IMR-90 (cell line): ENCODE data around the gene CAMK2G. TPM values are rescaled to one million over a fixed set of nuclear protein-coding genes. Genes with fewer than 3 reads are reported as not detected.

ENCODE experiments used
- ATAC-seq: fragments of 200-7000 bp; cut with Tn5 transposase; 2 replicates; pipeline ENCODE4 v1.9.1; 2020; ENCODE audit warnings: low read depth, mild to moderate bottlenecking, moderate library complexity
- BruUV-seq: library from RNA; stranded (reverse); fragments of 400-500 nt; replicated peaks from 2 replicates; lab custom pipeline; 2021; lab: Mats Ljungman, UMichigan
- CTCF ChIA-PET: fragments of 300-600 bp; formaldehyde crosslinking; extraction: SDS; loops from one replicate; lab custom pipeline; 2021; ENCODE audit warnings: antibody characterized with exemption; lab: Yijun Ruan, JAX
- POLR2A ChIA-PET: fragments of 300-600 bp; sonication (Branson Sonifier 250); formaldehyde crosslinking; loops from one replicate; lab custom pipeline; 2022; ENCODE audit warnings: antibody characterized with exemption; ENCODE audit not compliant: unreplicated experiment; lab: Charles Lee
- DNase-seq: peaks from one replicate; pipeline ENCODE4 v3.0.0; 2013
- H2AFZ ChIP-seq: replicated peaks from 2 replicates; pipeline ENCODE3; 2013; ENCODE audit warnings: low read length, mild to moderate bottlenecking; ENCODE audit not compliant: poor library complexity
- H2AK5ac ChIP-seq: 2 replicates; pipeline ENCODE4 v1.6.1; 2013; ENCODE audit warnings: low read depth, low read length, inconsistent platforms
- H2AK9ac ChIP-seq: replicated peaks from 2 replicates; pipeline ENCODE3; 2013; ENCODE audit warnings: mild to moderate bottlenecking, low read depth, low read length, moderate library complexity; ENCODE audit not compliant: poor library complexity
- H2BK120ac ChIP-seq: 2 replicates; pipeline ENCODE4 v1.6.1; 2013; ENCODE audit warnings: low read depth, low read length, inconsistent platforms
- H2BK15ac ChIP-seq: 3 replicates; pipeline ENCODE4 v1.6.1; 2013; ENCODE audit warnings: low read depth, low read length, inconsistent platforms
- H2BK20ac ChIP-seq: 2 replicates; pipeline ENCODE4 v1.6.1; 2013; ENCODE audit warnings: low read depth, mild to moderate bottlenecking, inconsistent platforms, low read length, moderate library complexity
- H2BK5ac ChIP-seq: 2 replicates; pipeline ENCODE4 v1.6.1; 2013; ENCODE audit warnings: mild to moderate bottlenecking, low read depth, low read length, inconsistent platforms; ENCODE audit not compliant: poor library complexity, severe bottlenecking
- H3K14ac ChIP-seq: replicated peaks from 2 replicates; pipeline ENCODE4 v1.6.1; 2013; ENCODE audit warnings: low read depth, low read length, inconsistent platforms
- H3K18ac ChIP-seq: 2 replicates; pipeline ENCODE4 v1.6.1; 2013; ENCODE audit warnings: low read depth, low read length, control low read depth
- H3K23ac ChIP-seq: 2 replicates; pipeline ENCODE4 v1.6.1; 2013; ENCODE audit warnings: low read depth, low read length, inconsistent platforms
- H3K27ac ChIP-seq: 2 replicates; pipeline ENCODE4 v1.5.1; 2013; ENCODE audit warnings: mild to moderate bottlenecking, control low read depth, low read length; ENCODE audit not compliant: insufficient read depth
- H3K27me3 ChIP-seq: 2 replicates; pipeline ENCODE4 v1.6.1; 2013; ENCODE audit warnings: low read length; ENCODE audit not compliant: control insufficient read depth, insufficient read depth
- H3K36me3 ChIP-seq: 2 replicates; pipeline ENCODE4 v1.6.1; 2013; ENCODE audit warnings: low read length, mixed read lengths; ENCODE audit not compliant: control insufficient read depth, insufficient read depth
- H3K4ac ChIP-seq: 2 replicates; pipeline ENCODE4 v1.6.1; 2013; ENCODE audit warnings: low read depth, low read length, inconsistent platforms
- H3K4me1 ChIP-seq: 2 replicates; pipeline ENCODE4 v1.6.1; 2013; ENCODE audit warnings: low read length, mixed read lengths; ENCODE audit not compliant: control insufficient read depth, insufficient read depth
- H3K4me2 ChIP-seq: 2 replicates; pipeline ENCODE4 v1.6.1; 2013; ENCODE audit warnings: low read depth, mild to moderate bottlenecking, control low read depth, low read length, moderate library complexity
- H3K4me3 ChIP-seq: 2 replicates; pipeline ENCODE4 v1.5.1; 2013; ENCODE audit warnings: low read depth, mild to moderate bottlenecking, control low read depth, low read length, moderate library complexity; ENCODE audit not compliant: insufficient read depth
- H3K56ac ChIP-seq: 2 replicates; pipeline ENCODE4 v1.6.1; 2013; ENCODE audit warnings: low read length, inconsistent platforms; ENCODE audit not compliant: insufficient read depth; ENCODE audit errors: extremely low read depth
- H3K79me1 ChIP-seq, 2 experiments: 2 replicates each; pipeline ENCODE4 v1.6.1; 2013; ENCODE audit warnings: low read length in 2 of 2, inconsistent platforms in 1 of 2, low read depth in 1 of 2
- H3K9ac ChIP-seq: 2 replicates; pipeline ENCODE4 v1.6.1; 2013; ENCODE audit warnings: low read depth, low read length, control low read depth
- H3K9me1 ChIP-seq: 2 replicates; pipeline ENCODE4 v1.6.1; 2013; ENCODE audit warnings: low read length, inconsistent platforms; ENCODE audit not compliant: insufficient read depth
- H3K9me3 ChIP-seq: 2 replicates; pipeline ENCODE4 v1.6.1; 2013; ENCODE audit warnings: low read length; ENCODE audit not compliant: control insufficient read depth, insufficient read depth
- H4K20me1 ChIP-seq: 2 replicates; pipeline ENCODE4 v1.6.1; 2013; ENCODE audit warnings: low read length, inconsistent platforms; ENCODE audit not compliant: insufficient read depth
- H4K5ac ChIP-seq: 2 replicates; pipeline ENCODE4 v1.6.1; 2013; ENCODE audit warnings: mild to moderate bottlenecking, low read depth, low read length, control low read depth
- H4K8ac ChIP-seq, 2 experiments: 2 replicates each; pipeline ENCODE4 v1.6.1; 2013; ENCODE audit warnings: low read depth in 2 of 2, low read length in 2 of 2, control low read depth in 1 of 2, inconsistent platforms in 1 of 2
- H4K91ac ChIP-seq: 2 replicates; pipeline ENCODE4 v1.6.1; 2013; ENCODE audit warnings: low read depth, low read length, inconsistent platforms; ENCODE audit not compliant: insufficient read depth
- CHD1 ChIP-seq: IDR thresholded peaks from 2 replicates; pipeline ENCODE4 v1.6.1; 2012; ENCODE audit warnings: low read depth, low read length, improper control_type of control experiment
- ELK1 ChIP-seq: fragments of 150-350 bp; IDR thresholded peaks from 2 replicates; pipeline ENCODE4 v1.6.1; 2016; ENCODE audit warnings: low read depth, mild to moderate bottlenecking, low read length, moderate library complexity, borderline replicate concordance
- FOS ChIP-seq: fragments of 150-350 bp; IDR thresholded peaks from 2 replicates; pipeline ENCODE4 v1.6.1; 2016; ENCODE audit warnings: low read depth, low read length
- NFE2L2 ChIP-seq: fragments of 150-350 bp; IDR thresholded peaks from 2 replicates; pipeline ENCODE4 v1.6.1; 2016; ENCODE audit warnings: low read depth, mild to moderate bottlenecking, low read length
- RAD21 ChIP-seq: IDR thresholded peaks from 2 replicates; pipeline ENCODE4 v1.6.1; 2012; ENCODE audit warnings: low read length, improper control_type of control experiment
- USF2 ChIP-seq: fragments of 150-350 bp; IDR thresholded peaks from 2 replicates; pipeline ENCODE4 v1.6.1; 2017; ENCODE audit warnings: mild to moderate bottlenecking, antibody characterized with exemption, low read length, low read depth
- WGBS, 2 experiments: methylation state at CpG; one replicate each; pipeline versions ENCODE4 v1.1.5 to v1.1.7; 2013; ENCODE audit warnings: missing lambda C conversion rate in 2 of 2; ENCODE audit not compliant: insufficient read length in 1 of 2; ENCODE audit errors: extremely low coverage in 2 of 2; 5-methylcytosine and 5-hydroxymethylcytosine counted together
- dilution Hi-C: fragments of 300-500 bp; cut with HindIII; formaldehyde crosslinking; loops from one replicate; pipeline ENCODE4 v1.14.3; 2018; ENCODE audit warnings: low sequenced_read_pairs; ENCODE audit not compliant: unreplicated experiment
- in situ Hi-C: fragments of 300-500 bp; cut with MboI; formaldehyde crosslinking; loops from 3 replicates; pipeline ENCODE4 v1.14.3; 2019; ENCODE audit warnings: low sequenced_read_pairs, inconsistent platforms, mixed read lengths
- intact Hi-C: fragments of 100-400 bp; cut with micrococcal nuclease; formaldehyde crosslinking; loops from 2 replicates; pipeline ENCODE4 v1.10.0; 2022
- polyA plus RNA-seq, 3 experiments: library from polyadenylated mRNA; depleted of rRNA; stranded (reverse); fragments of >200 nt; gene quantifications; 2 replicates each; pipeline ENCODE4 v1.2.3, GENCODE V29; 2012; ENCODE audit warnings: low replicate concordance in 1 of 3
- total RNA-seq: library from RNA; depleted of rRNA; stranded (reverse); fragments of >200 nt; gene quantifications from 2 replicates; pipeline ENCODE4 v1.2.3, GENCODE V29; 2012

CAMK2G gene
- total and polyA plus RNA-seq, 2 of the 4 experiments (the other 2 are of a cell fraction) = 20.4 to 25.4 TPM

- Histone ChIP-seq H4K8ac (no peak overlapping the region), H3K36me3 (peaks cover 28% of the 10 kb centered on the region), H3K4me2 (no peak overlapping the region), H3K56ac (no peak overlapping the region), H2AK9ac (peak overlapping the region; percentile 34), H2BK120ac (no peak overlapping the region; the same call in 1 of the 2 replicates), H4K20me1 (0 out of 2 replicates have a peak, but pooled peaks cover 3% of the 10 kb centered on the region), H2BK20ac (no peak overlapping the region), H2AK5ac (no peak overlapping the region), H3K27me3 (no peaks in the 10 kb centered on the region), H3K4ac (0 out of 2 replicates have a peak overlapping the region, but pooled peaks have one; percentile 17), H2AFZ (no peak overlapping the region), H3K18ac (no peak overlapping the region), H4K91ac (no peak overlapping the region), H3K23ac (no peak overlapping the region), H3K14ac (no peak overlapping the region; the same call in 1 of the 2 replicates), H2BK15ac (no peak overlapping the region), H3K79me1 (peaks cover 0 to 12% of the 10 kb centered on the region in 2 experiments; a peak in 3 of 4 replicates), H3K4me3 (no peak overlapping the region), H2BK5ac (no peak overlapping the region), H3K9me3 (no peaks in the 10 kb centered on the region), H3K9me1 (peaks cover 22% of the 10 kb centered on the region; the same call in 1 of the 2 replicates), H3K9ac (no peak overlapping the region), H3K4me1 (peaks cover 15% of the 10 kb centered on the region), H4K5ac (no peak overlapping the region), H3K27ac (no peak overlapping the region)
- no TSS peak for BruUV-seq
- TF ChIP-seq NFE2L2 (no peak), RAD21 (no peak), ELK1 (no peak), FOS (no peak), USF2 (no peak), CHD1 (no peak)
- ATAC-seq (no peak), DNase-seq (no peak)
- CTCF ChIA-PET = no interaction called here
- POLR2A ChIA-PET = no interaction called here
- WGBS, 2 experiments = no CpG with 5 or more reads among the region's 9 CpGs
- in situ Hi-C loops = no loop called here
- dilution Hi-C loops = no loop called here
- intact Hi-C loops = no loop called here
Measured at GRCh38 chr10:73841061-73841421, 33.3 kb downstream of the CAMK2G start.
